Measurements from ENCODE around the gene IFIT1. TPM values are rescaled to one million over a fixed set of nuclear protein-coding genes. Genes with fewer than 3 reads are reported as not detected.

The IFIT1 gene
- total and polyA plus RNA-seq, 2 experiments from 2014 or later: 23.9 to 24.4 TPM

DNA sequence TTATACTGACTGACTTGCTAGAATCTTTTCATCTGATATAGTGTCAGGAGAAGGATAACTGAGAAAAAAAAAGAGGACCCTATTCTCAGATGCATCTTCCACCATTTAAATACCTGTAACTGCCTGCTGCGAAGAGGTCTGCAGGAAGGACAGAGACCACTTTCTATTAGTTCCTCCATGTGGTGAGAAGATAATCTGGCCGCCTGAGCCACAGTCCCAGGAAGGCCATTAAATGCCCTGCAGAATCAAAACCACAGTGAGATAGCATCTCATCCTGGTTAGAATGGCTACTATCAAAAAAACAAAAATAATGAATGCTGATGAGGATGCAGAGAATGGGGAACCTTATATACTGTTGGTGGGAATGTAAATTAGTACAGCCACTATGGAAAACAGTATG, 34.4 kb upstream of the IFIT1 start:
- Histone ChIP-seq H3K4me3 (no peak overlapping the region), H3K4me1 (ENCODE audit: low read depth) (no peaks in the 10 kb centered on the region), H3K27ac (no peak overlapping the region), H3K36me3 (no peaks in the 10 kb centered on the region), H3K27me3 (no peaks in the 10 kb centered on the region), H3K9me3 (ENCODE audit: low read depth) (no peaks in the 10 kb centered on the region)
- DNase-seq (ENCODE audit: low read depth in 1 of 2, low spot score in 1 of 2): no peak
- no peak for TF ChIP-seq CTCF (IDR thresholded peaks at IDR 0.05; ENCODE audit: low read depth, low read length)

GRCh38 chr10:89360157-89360556, 32.3 kb upstream of the IFIT1 start:
- no peak overlapping the region for H3K4me3 ChIP-seq
- H3K4me1 ChIP-seq (ENCODE audit: low read depth): no peaks in the 10 kb centered on the region
- H3K27ac ChIP-seq: no peak overlapping the region
- TF ChIP-seq CTCF (IDR thresholded peaks at IDR 0.05; ENCODE audit: low read depth, low read length): no peak
- H3K27me3 ChIP-seq: no peaks in the 10 kb centered on the region
- H3K36me3 ChIP-seq: no peaks in the 10 kb centered on the region
- no peaks in the 10 kb centered on the region for H3K9me3 ChIP-seq (ENCODE audit: low read depth)
- DNase-seq (ENCODE audit: low read depth in 1 of 2, low spot score in 1 of 2): no peak

DNA sequence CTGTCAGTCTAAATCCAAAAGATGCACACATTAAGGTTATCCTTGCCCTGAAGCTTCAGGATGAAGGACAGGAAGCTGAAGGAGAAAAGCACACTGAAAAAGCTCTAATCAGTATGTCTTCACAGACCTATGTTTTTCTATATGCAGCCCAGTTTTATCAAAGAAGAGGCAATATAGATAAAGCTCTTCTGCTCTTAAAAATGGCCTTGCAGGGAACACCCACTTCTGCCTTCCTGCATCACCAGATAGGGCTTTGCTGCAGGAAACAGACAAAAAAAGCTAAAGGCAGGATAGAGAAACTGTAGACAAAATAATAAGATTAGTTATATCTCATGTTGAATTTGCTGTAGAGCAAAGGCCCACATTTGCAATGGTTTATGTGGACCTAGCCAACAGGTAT, 29.5 kb upstream of the IFIT1 start:
- no peak overlapping the region for H3K4me3 ChIP-seq
- TF ChIP-seq CTCF (IDR thresholded peaks at IDR 0.05; ENCODE audit: low read depth, low read length): no peak
- DNase-seq (ENCODE audit: low read depth in 1 of 2, low spot score in 1 of 2): no peak

DNA sequence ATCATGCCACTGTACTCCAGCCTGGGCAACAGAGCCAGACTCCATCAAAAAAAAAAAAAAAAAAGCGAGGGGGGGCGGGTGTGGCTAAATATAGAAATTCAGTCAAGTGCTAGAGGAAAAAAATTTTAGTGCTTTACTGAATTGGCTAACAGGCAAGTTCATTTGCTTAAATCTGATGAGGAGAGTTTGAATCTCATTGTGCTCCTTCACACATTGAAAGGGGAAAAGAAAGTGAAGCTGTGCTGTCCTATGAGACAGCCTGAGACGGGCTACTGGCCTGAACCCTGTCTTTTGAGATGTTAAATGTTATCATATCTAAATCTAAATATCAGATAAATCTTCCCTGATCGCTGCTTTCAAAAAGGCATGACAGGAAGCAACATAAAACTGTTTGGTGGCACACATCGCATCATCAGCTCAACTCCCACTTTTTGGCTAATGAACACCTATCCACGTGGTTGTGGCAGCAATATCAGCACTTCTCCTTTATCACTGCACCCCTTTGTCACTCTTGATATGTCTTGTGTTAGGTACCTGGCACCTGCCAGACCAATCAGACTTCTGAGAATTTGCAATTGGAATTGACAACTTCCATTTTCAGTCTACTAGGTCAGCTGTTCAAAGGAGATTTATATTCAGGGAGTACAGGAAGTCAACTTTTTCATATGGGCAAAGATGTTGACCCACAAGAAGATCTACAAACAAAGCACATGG, 28.5 kb upstream of the IFIT1 start:
- Histone ChIP-seq H3K27me3 (no peaks in the 10 kb centered on the region), H3K4me3 (no peak overlapping the region), H3K27ac (no peak overlapping the region), H3K9me3 (ENCODE audit: low read depth) (no peaks in the 10 kb centered on the region), H3K36me3 (no peaks in the 10 kb centered on the region), H3K4me1 (ENCODE audit: low read depth) (no peaks in the 10 kb centered on the region)
- no peak for DNase-seq (ENCODE audit: low read depth in 1 of 2, low spot score in 1 of 2)
- no peak for TF ChIP-seq CTCF (IDR thresholded peaks at IDR 0.05; ENCODE audit: low read depth, low read length)

More for the DNA sequence above, 29.5 kb upstream of the IFIT1 start:
- Histone ChIP-seq H3K9me3 (ENCODE audit: low read depth) (no peaks in the 10 kb centered on the region), H3K27me3 (no peaks in the 10 kb centered on the region), H3K27ac (no peak overlapping the region), H3K4me1 (ENCODE audit: low read depth) (no peaks in the 10 kb centered on the region), H3K36me3 (no peaks in the 10 kb centered on the region)

- H3K27ac ChIP-seq: no peak overlapping the region
- H3K9me3 ChIP-seq (ENCODE audit: low read depth): no peaks in the 10 kb centered on the region
Measured at GRCh38 chr10:89364531-89364930, 27.9 kb upstream of the IFIT1 start.

More at GRCh38 chr10:89364531-89364930, 27.9 kb upstream of the IFIT1 start:
- H3K27me3 ChIP-seq: no peaks in the 10 kb centered on the region
- DNase-seq (ENCODE audit: low read depth in 1 of 2, low spot score in 1 of 2): no peak
- no peak for TF ChIP-seq CTCF (IDR thresholded peaks at IDR 0.05; ENCODE audit: low read depth, low read length)
- H3K4me3 ChIP-seq: no peak overlapping the region
- H3K36me3 ChIP-seq: no peaks in the 10 kb centered on the region
- no peaks in the 10 kb centered on the region for H3K4me1 ChIP-seq (ENCODE audit: low read depth)

All from cardiac muscle cell (in vitro differentiated cells and primary cell).